Stimulated activated CD8-positive, alpha-beta memory T cell treated with anti-CD3 and anti-CD28 coated beads, Interleukin-7, amount 100 ng/mL, for 48 hours (primary cell): ENCODE data around the gene FCMR.
"Not testable (repeated sequence)": the region's sequence is repeated elsewhere in the genome, so short reads cannot be mapped to it uniquely, and the experiment has no call there.

Experiments used
- DNase-seq, 2 donors: peaks; one replicate each; pipeline ENCODE4 v3.0.0-alpha.2; 2020; ENCODE audit warnings: low read depth in 1 of 2; ENCODE audit errors: extremely low read depth in 1 of 2

The FCMR gene

GRCh38 chr1:206924592-206925105 lies 2.9 kb upstream of the FCMR start:
- no peak for DNase-seq

GRCh38 chr1:206923961-206924557 lies 2.3 kb upstream of the FCMR start:
- not testable (repeated sequence) for DNase-seq

- peak in 1 of 2 donors; percentile 69 for DNase-seq
Measured at GRCh38 chr1:206923009-206923960, 1.5 kb upstream of the FCMR start.

- no peak for DNase-seq
Measured at GRCh38 chr1:206922524-206922923, 783 bp upstream of the FCMR start.

GRCh38 chr1:206918076-206918475 lies 3.7 kb downstream of the FCMR start:
- DNase-seq, result no peak

GRCh38 chr1:206916000-206916709 lies 5.6 kb downstream of the FCMR start:
- DNase-seq, result no peak

GRCh38 chr1:206915030-206915735 lies 6.6 kb downstream of the FCMR start:
- no peak for DNase-seq

GRCh38 chr1:206913766-206914537 lies 7.8 kb downstream of the FCMR start:
- DNase-seq, result no peak

- DNase-seq, result no peak
Measured at GRCh38 chr1:206912445-206913095, 9.2 kb downstream of the FCMR start.

- no peak for DNase-seq
Measured at GRCh38 chr1:206911064-206911663, 10.6 kb downstream of the FCMR start.

- no peak for DNase-seq
Measured at GRCh38 chr1:206909883-206910318, 11.8 kb downstream of the FCMR start.

- DNase-seq, result no peak
Measured at GRCh38 chr1:206909161-206909882, 12.4 kb downstream of the FCMR start.

- no peak for DNase-seq
Measured at GRCh38 chr1:206908038-206908437, 13.7 kb downstream of the FCMR start.

GRCh38 chr1:206907304-206907991 lies 14.3 kb downstream of the FCMR start:
- DNase-seq, result no peak

GRCh38 chr1:206905295-206906164 lies 16.2 kb downstream of the FCMR start:
- no peak for DNase-seq

- no peak for DNase-seq
Measured at GRCh38 chr1:206904423-206905142, 17.2 kb downstream of the FCMR start.
